Naive B cell (primary cell): ENCODE measurements around the gene KMT2D. TPM values are rescaled to one million over a fixed set of nuclear protein-coding genes. Genes with fewer than 3 reads are reported as not detected.

Source experiments
- ATAC-seq, 2 donors: fragments of 150-1000 bp; cut with Tn5 transposase; 2 replicates each; pipeline ENCODE4 v1.10.0; 2021; ENCODE audit warnings: low read depth in 2 of 2, mild to moderate bottlenecking in 2 of 2, moderate library complexity in 2 of 2
- DNase-seq: peaks from one replicate; pipeline ENCODE4 v3.0.0; 2022
- H3K27ac Mint-ChIP-seq, 6 donors: one replicate each; pipeline ENCODE4 v1.8.0; 2020 to 2022; ENCODE audit warnings: mild to moderate bottlenecking in 6 of 6, mixed read lengths in 6 of 6, moderate library complexity in 5 of 6, inconsistent platforms in 2 of 6
- H3K27me3 Mint-ChIP-seq, 3 donors: one replicate each; pipeline ENCODE4 v1.8.0; 2021 to 2022; ENCODE audit warnings: mixed read lengths in 3 of 3, mild to moderate bottlenecking in 1 of 3
- H3K36me3 Mint-ChIP-seq, 2 donors: one replicate each; pipeline ENCODE4 v1.8.0; 2020 to 2022; ENCODE audit warnings: mixed read lengths in 2 of 2, inconsistent platforms in 1 of 2, mild to moderate bottlenecking in 1 of 2
- H3K4me1 Mint-ChIP-seq, 3 donors: one replicate each; pipeline ENCODE4 v1.8.0; 2020 to 2022; ENCODE audit warnings: mixed read lengths in 3 of 3, inconsistent platforms in 1 of 3, mild to moderate bottlenecking in 1 of 3, moderate library complexity in 1 of 3
- H3K4me3 Mint-ChIP-seq, 8 donors: one replicate each; pipeline ENCODE4 v1.8.0; 2020 to 2022; ENCODE audit warnings: mild to moderate bottlenecking in 8 of 8, mixed read lengths in 8 of 8, moderate library complexity in 8 of 8, inconsistent platforms in 2 of 8
- H3K9me3 Mint-ChIP-seq, 7 donors: one replicate each; pipeline ENCODE4 v1.8.0; 2020 to 2022; ENCODE audit warnings: mixed read lengths in 7 of 7, mild to moderate bottlenecking in 5 of 7, inconsistent platforms in 2 of 7, moderate library complexity in 1 of 7
- polyA plus RNA-seq, 6 donors: library from polyadenylated mRNA; unstranded; fragments of 300-500 nt; fragmentation: Illumina TruSeq; gene quantifications; one replicate each; pipeline ENCODE4 v1.2.3, GENCODE V29; 2021; ENCODE audit warnings: low read depth in 6 of 6

The KMT2D gene
- polyA plus RNA-seq, 6 donors from 2014 or later = 2.6 to 33.6 (median 9.7) TPM

GRCh38 chr12:49041881-49042484 lies 18.6 kb downstream of the KMT2D start:
- ATAC-seq = no peak
- Mint-ChIP-seq H3K27me3 (no peaks in the 10 kb centered on the region), H3K4me3 (no peak overlapping the region), H3K4me1 (peaks cover 0 to 13% (median 11%) of the 10 kb centered on the region in 3 donors), H3K36me3 (peaks cover 5 to 25% of the 10 kb centered on the region in 2 donors), H3K9me3 (no peaks in the 10 kb centered on the region), H3K27ac (peak overlapping the region in 1 of 6 donors; percentile 15)
- DNase-seq = no peak

GRCh38 chr12:49041036-49041880 lies 19.3 kb downstream of the KMT2D start:
- Mint-ChIP-seq H3K27ac (peak overlapping the region in 1 of 6 donors; percentile 59), H3K4me3 (no peak overlapping the region), H3K36me3 (peaks cover 5 to 32% of the 10 kb centered on the region in 2 donors), H3K4me1 (peaks cover 0 to 15% (median 13%) of the 10 kb centered on the region in 3 donors), H3K9me3 (no peaks in the 10 kb centered on the region), H3K27me3 (no peaks in the 10 kb centered on the region)
- ATAC-seq (no peak), DNase-seq (no peak)

- Mint-ChIP-seq H3K27me3 (no peaks in the 10 kb centered on the region), H3K36me3 (peaks cover 5 to 32% of the 10 kb centered on the region in 2 donors), H3K27ac (peak overlapping the region in 1 of 6 donors; percentile 57), H3K4me3 (no peak overlapping the region), H3K4me1 (peaks cover 0 to 15% (median 13%) of the 10 kb centered on the region in 3 donors), H3K9me3 (no peaks in the 10 kb centered on the region)
- ATAC-seq = no peak
- no peak for DNase-seq
Measured at GRCh38 chr12:49040364-49040855, 20.2 kb downstream of the KMT2D start.

- Mint-ChIP-seq H3K4me3 (no peak overlapping the region), H3K36me3 (peaks cover 5 to 29% of the 10 kb centered on the region in 2 donors), H3K27me3 (no peaks in the 10 kb centered on the region), H3K9me3 (no peaks in the 10 kb centered on the region), H3K4me1 (peaks cover 0 to 14% (median 11%) of the 10 kb centered on the region in 3 donors), H3K27ac (no peak overlapping the region)
- ATAC-seq = no peak
- DNase-seq = no peak
Measured at GRCh38 chr12:49039421-49040363, 20.9 kb downstream of the KMT2D start.

GRCh38 chr12:49038291-49038955 lies 22.2 kb downstream of the KMT2D start:
- ATAC-seq (no peak), DNase-seq (no peak)
- Mint-ChIP-seq H3K36me3 (peaks cover 5 to 23% of the 10 kb centered on the region in 2 donors), H3K4me1 (peaks cover 0 to 5% (median 4%) of the 10 kb centered on the region in 3 donors), H3K27me3 (no peaks in the 10 kb centered on the region), H3K27ac (peak overlapping the region in 3 of 6 donors; percentile 52 to 68 (median 61)), H3K9me3 (no peaks in the 10 kb centered on the region), H3K4me3 (no peak overlapping the region)

GRCh38 chr12:49037947-49038237 lies 22.7 kb downstream of the KMT2D start:
- ATAC-seq = no peak
- no peaks in the 10 kb centered on the region for H3K9me3 Mint-ChIP-seq
- peaks cover 5 to 25% of the 10 kb centered on the region in 2 donors for H3K36me3 Mint-ChIP-seq
- peaks cover 0 to 5% (median 4%) of the 10 kb centered on the region in 3 donors for H3K4me1 Mint-ChIP-seq
- no peak for DNase-seq
- peak overlapping the region in 2 of 6 donors; percentile 5 to 87 for H3K27ac Mint-ChIP-seq
- H3K4me3 Mint-ChIP-seq = no peak overlapping the region
- no peaks in the 10 kb centered on the region for H3K27me3 Mint-ChIP-seq

GRCh38 chr12:49037111-49037946 lies 23.3 kb downstream of the KMT2D start:
- H3K27me3 Mint-ChIP-seq = no peaks in the 10 kb centered on the region
- no peaks in the 10 kb centered on the region for H3K9me3 Mint-ChIP-seq
- no peak for ATAC-seq
- H3K36me3 Mint-ChIP-seq = peaks cover 5 to 22% of the 10 kb centered on the region in 2 donors
- H3K4me3 Mint-ChIP-seq = no peak overlapping the region
- peak overlapping the region in 1 of 6 donors; percentile 26 for H3K27ac Mint-ChIP-seq
- H3K4me1 Mint-ChIP-seq = peaks cover 0 to 5% (median 4%) of the 10 kb centered on the region in 3 donors
- DNase-seq = no peak

- Mint-ChIP-seq H3K4me1 (peaks cover 0 to 7% (median 5%) of the 10 kb centered on the region in 3 donors), H3K27ac (peak overlapping the region in 1 of 6 donors; percentile 52)
Measured at GRCh38 chr12:49036029-49036428, 24.6 kb downstream of the KMT2D start.

GRCh38 chr12:49034286-49034622 lies 26.3 kb downstream of the KMT2D start:
- Mint-ChIP-seq H3K9me3 (no peaks in the 10 kb centered on the region), H3K4me3 (no peak overlapping the region), H3K27me3 (no peaks in the 10 kb centered on the region), H3K4me1 (peaks cover 0 to 8% (median 5%) of the 10 kb centered on the region in 3 donors), H3K27ac (peak overlapping the region in 1 of 6 donors; percentile 38), H3K36me3 (peaks cover 5 to 17% of the 10 kb centered on the region in 2 donors)
- ATAC-seq (no peak), DNase-seq (no peak)

More at GRCh38 chr12:49036029-49036428, 24.6 kb downstream of the KMT2D start:
- ATAC-seq = no peak
- H3K9me3 Mint-ChIP-seq = no peaks in the 10 kb centered on the region
- no peaks in the 10 kb centered on the region for H3K27me3 Mint-ChIP-seq
- peaks cover 5 to 17% of the 10 kb centered on the region in 2 donors for H3K36me3 Mint-ChIP-seq
- no peak for DNase-seq
- no peak overlapping the region for H3K4me3 Mint-ChIP-seq

- H3K4me3 Mint-ChIP-seq = no peak overlapping the region
- no peak for ATAC-seq
- peaks cover 0 to 8% (median 5%) of the 10 kb centered on the region in 3 donors for H3K4me1 Mint-ChIP-seq
- peaks cover 1 to 17% of the 10 kb centered on the region in 2 donors for H3K36me3 Mint-ChIP-seq
- H3K27ac Mint-ChIP-seq = peak overlapping the region in 2 of 6 donors; percentile 29 to 38
- DNase-seq = no peak
- H3K9me3 Mint-ChIP-seq = no peaks in the 10 kb centered on the region
- H3K27me3 Mint-ChIP-seq = no peaks in the 10 kb centered on the region
Measured at GRCh38 chr12:49033611-49034285, 26.8 kb downstream of the KMT2D start.

GRCh38 chr12:49032679-49033447 lies 27.7 kb downstream of the KMT2D start:
- DNase-seq (no peak), ATAC-seq (no peak)
- no peak overlapping the region for H3K4me3 Mint-ChIP-seq
- no peak overlapping the region for H3K27ac Mint-ChIP-seq
- peaks cover 0 to 20% of the 10 kb centered on the region in 2 donors for H3K36me3 Mint-ChIP-seq
- no peaks in the 10 kb centered on the region for H3K27me3 Mint-ChIP-seq
- H3K9me3 Mint-ChIP-seq = no peaks in the 10 kb centered on the region
- H3K4me1 Mint-ChIP-seq = peaks cover 0 to 8% (median 5%) of the 10 kb centered on the region in 3 donors
